B cell (primary cell): Measurements from ENCODE around the gene GPC2. TPM values are rescaled to one million over a fixed set of nuclear protein-coding genes. Genes with fewer than 3 reads are reported as not detected.

ENCODE experiments used
- ATAC-seq: fragments of 200-7000 bp; cut with Tn5 transposase; one replicate; pipeline ENCODE4 v1.10.0; 2021; ENCODE audit warnings: low read depth, mild to moderate bottlenecking, moderate number of reproducible peaks, moderate library complexity
- CTCF ChIA-PET: fragments of 350-600 bp; sonication (Branson Sonifier 250); formaldehyde crosslinking; loops from one replicate; lab custom pipeline; 2021; ENCODE audit warnings: antibody characterized with exemption, inconsistent platforms; lab: Charles Lee
- POLR2A ChIA-PET: fragments of 350-600 bp; sonication (Branson Sonifier 250); formaldehyde crosslinking; loops from one replicate; lab custom pipeline; 2021; ENCODE audit warnings: antibody characterized with exemption; lab: Charles Lee
- DNase-seq: peaks from one replicate; pipeline ENCODE4 v3.0.0; 2013
- H2AFZ ChIP-seq: 2 replicates; pipeline ENCODE4 v1.6.1; 2012; ENCODE audit warnings: mild to moderate bottlenecking, low read depth, low read length; ENCODE audit not compliant: insufficient read depth, poor library complexity, severe bottlenecking
- H3K27ac ChIP-seq, 2 donors: 1 replicate in 1 of 2; 2 replicates in 1 of 2; pipeline ENCODE4 v1.5.1; 2012 to 2013; ENCODE audit warnings: low read length in 2 of 2, mild to moderate bottlenecking in 2 of 2, moderate library complexity in 1 of 2
- H3K27me3 ChIP-seq, 4 experiments: fragments of 200-600 bp in 1 of 4; sonication (generic) in 1 of 4; replicated peaks in 1 of 4; 1 replicate in 2 of 4; 2 replicates in 2 of 4; pipeline versions ENCODE4 v1.6.1 to v1.7.0; 2013 to 2016; ENCODE audit warnings: low read length in 3 of 4, mild to moderate bottlenecking in 2 of 4, mixed read lengths in 1 of 4, moderate library complexity in 1 of 4; ENCODE audit not compliant: insufficient read depth in 4 of 4, control insufficient read depth in 3 of 4; ENCODE audit errors: control extremely low read depth in 1 of 4
- H3K36me3 ChIP-seq, 2 experiments: replicated peaks in 1 of 2; 1 replicate in 1 of 2; 2 replicates in 1 of 2; pipeline versions ENCODE4 v1.6.1 to v1.7.1; 2013; ENCODE audit warnings: low read length in 1 of 2; ENCODE audit not compliant: insufficient read depth in 2 of 2, control insufficient read depth in 1 of 2; ENCODE audit errors: control extremely low read depth in 1 of 2, extremely low read depth in 1 of 2
- H3K4me1 ChIP-seq, 2 donors: fragments of 200-600 bp in 1 of 2; sonication (generic) in 1 of 2; 1 replicate in 1 of 2; 2 replicates in 1 of 2; pipeline versions ENCODE4 v1.5.1 to v1.6.1; 2013 to 2017; ENCODE audit warnings: low read length in 2 of 2; ENCODE audit not compliant: control insufficient read depth in 2 of 2, insufficient read depth in 2 of 2
- H3K4me2 ChIP-seq: replicated peaks from 2 replicates; pipeline ENCODE3; 2012; ENCODE audit warnings: mild to moderate bottlenecking, low read depth, low read length; ENCODE audit not compliant: poor library complexity, severe bottlenecking
- H3K4me3 ChIP-seq, 5 experiments: fragments of 200-600 bp in 1 of 5; sonication (generic) in 1 of 5; 1 replicate in 3 of 5; 2 replicates in 2 of 5; pipeline versions ENCODE4 v1.5.1 to v1.7.0; 2011 to 2016; ENCODE audit warnings: low read length in 4 of 5, mild to moderate bottlenecking in 4 of 5, low read depth in 2 of 5, control low read depth in 1 of 5, moderate library complexity in 1 of 5; ENCODE audit not compliant: insufficient read depth in 1 of 5; ENCODE audit errors: control extremely low read depth in 1 of 5, extremely low read depth in 1 of 5
- H3K79me2 ChIP-seq: fragments of 200-600 bp; sonication (generic); one replicate; pipeline ENCODE4 v1.6.0; 2016; ENCODE audit warnings: low read length; ENCODE audit not compliant: control insufficient read depth, insufficient read depth
- H3K9ac ChIP-seq: fragments of 200-600 bp; sonication (generic); 2 replicates; pipeline ENCODE4 v1.6.1; 2017; ENCODE audit warnings: mild to moderate bottlenecking, low read length, moderate library complexity
- H3K9me3 ChIP-seq, 3 donors: one replicate each; pipeline versions ENCODE4 v1.6.1 to v1.7.1; 2013; ENCODE audit warnings: low read length in 2 of 3; ENCODE audit not compliant: control insufficient read depth in 2 of 3, insufficient read depth in 1 of 3; ENCODE audit errors: control extremely low read depth in 1 of 3
- H4K20me1 ChIP-seq: 2 replicates; pipeline ENCODE4 v1.6.0; 2012; ENCODE audit warnings: mild to moderate bottlenecking, low read length; ENCODE audit not compliant: insufficient read depth, control insufficient read depth, poor library complexity, severe bottlenecking
- H3K27ac Mint-ChIP-seq: one replicate; pipeline ENCODE4 v1.8.0; 2021; ENCODE audit warnings: mixed read lengths
- H3K27me3 Mint-ChIP-seq: one replicate; pipeline ENCODE4 v1.8.0; 2021; ENCODE audit warnings: mixed read lengths
- H3K4me1 Mint-ChIP-seq: one replicate; pipeline ENCODE4 v1.8.0; 2021; ENCODE audit warnings: mixed read lengths
- H3K4me3 Mint-ChIP-seq: one replicate; pipeline ENCODE4 v1.8.0; 2021; ENCODE audit warnings: mixed read lengths
- H3K9me3 Mint-ChIP-seq: one replicate; pipeline ENCODE4 v1.8.0; 2022; ENCODE audit warnings: mixed read lengths; ENCODE audit not compliant: insufficient read depth
- CTCF ChIP-seq: fragments of 200-600 bp; IDR thresholded peaks from one replicate; pipeline ENCODE4 v1.8.0; 2022; ENCODE audit warnings: antibody characterized with exemption, mild to moderate bottlenecking
- EZH2 ChIP-seq: IDR thresholded peaks from 2 replicates; pipeline ENCODE4 v1.6.1; 2012; ENCODE audit warnings: borderline replicate concordance, low read depth, mild to moderate bottlenecking, moderate library complexity, low read length; ENCODE audit not compliant: insufficient read depth, poor library complexity, severe bottlenecking
- WGBS: methylation state at CpG from one replicate; pipeline ENCODE4 v1.1.5; 2013; ENCODE audit warnings: missing lambda C conversion rate; ENCODE audit not compliant: insufficient coverage; 5-methylcytosine and 5-hydroxymethylcytosine counted together
- intact Hi-C: fragments of 100-400 bp; cut with micrococcal nuclease; formaldehyde crosslinking; loops from one replicate; pipeline ENCODE4 v1.10.0; 2022
- polyA plus RNA-seq: library from polyadenylated mRNA; depleted of rRNA; stranded (reverse); fragments of >200 nt; gene quantifications from 2 replicates; pipeline ENCODE4 v1.2.3, GENCODE V29; 2012
- total RNA-seq, 2 donors: library from RNA; stranded (reverse); fragments of 120-200 nt in 1 of 2; gene quantifications; 1 replicate in 1 of 2; 2 replicates in 1 of 2; pipeline versions ENCODE4 v1.2.3 to v1.2.4, GENCODE V29; 2013 to 2022

Gene GPC2
- total and polyA plus RNA-seq, 2 donors (not counting 1 experiment from before 2014, with no cell fraction given): 3.9 to 4.1 TPM

GRCh38 chr7:100190048-100190711 lies 13.0 kb upstream of the GPC2 start:
- CTCF ChIA-PET: interaction anchor here (0.8 to 4.3 kb wide), 18 partner anchors 11 to 217 kb away, joined by 3 to 93 read pairs (median 6); partner anchors contain the start of genes GAL3ST4, PVRIG and TRAPPC14
- Histone ChIP-seq H3K27ac (peak overlapping the region; percentile 81 to 83), H3K4me2 (peak overlapping the region; percentile 57), H3K4me1 (peaks cover 52 to 57% of the 10 kb centered on the region in 2 donors), H4K20me1 (no peaks in the 10 kb centered on the region), H3K27me3 (no peaks in the 10 kb centered on the region), H3K79me2 (no peaks in the 10 kb centered on the region), H3K9me3 (no peaks in the 10 kb centered on the region), H3K4me3 (no peak overlapping the region), H3K36me3 (no peaks in the 10 kb centered on the region), H3K9ac (peak overlapping the region; percentile 6), H2AFZ (peak overlapping the region; percentile 40)
- peak; percentile 50 for ATAC-seq
- no peak for TF ChIP-seq EZH2
- peak; percentile 74 for TF ChIP-seq CTCF
- peak; percentile 74 for DNase-seq
- Mint-ChIP-seq H3K27ac (peak overlapping the region; percentile 93), H3K9me3 (no peaks in the 10 kb centered on the region), H3K27me3 (no peaks in the 10 kb centered on the region), H3K4me3 (peak overlapping the region; percentile 49), H3K4me1 (peaks cover 54% of the 10 kb centered on the region)
- intact Hi-C loops: loop anchor here (1.0 to 5.0 kb wide), 3 partner anchors 27 to 217 kb away; partner anchors contain the start of gene TRAPPC14
- POLR2A ChIA-PET: interaction anchor here (0.6 to 1.3 kb wide), 7 partner anchors 10 to 459 kb away, joined by 3 to 5 read pairs (median 3); no protein-coding TSS in a partner anchor
- no CpG with 5 or more reads among the region's 4 CpGs for WGBS

- Mint-ChIP-seq H3K27ac (peak overlapping the region; percentile 43), H3K4me3 (no peak overlapping the region)
- CTCF ChIA-PET: interaction anchor here (0.6 to 4.3 kb wide), 10 partner anchors 10 to 156 kb away, joined by 3 to 93 read pairs (median 8); partner anchors contain the start of gene PVRIG
Observed at GRCh38 chr7:100189061-100189460, 11.9 kb upstream of the GPC2 start.

More at GRCh38 chr7:100189061-100189460, 11.9 kb upstream of the GPC2 start:
- no peak overlapping the region for H3K27ac ChIP-seq
- Mint-ChIP-seq H3K27me3 (no peaks in the 10 kb centered on the region), H3K4me1 (peaks cover 45% of the 10 kb centered on the region), H3K9me3 (no peaks in the 10 kb centered on the region)
- TF ChIP-seq EZH2 (no peak), CTCF (no peak)
- H2AFZ ChIP-seq: no peak overlapping the region
- WGBS: 85% methylated on average over 2 of the region's 3 CpGs
- intact Hi-C loops: no loop called here
- H3K4me2 ChIP-seq: no peak overlapping the region
- ATAC-seq: no peak
- DNase-seq: no peak
- no peaks in the 10 kb centered on the region for H4K20me1 ChIP-seq
- H3K36me3 ChIP-seq: no peaks in the 10 kb centered on the region
- no peak overlapping the region for H3K9ac ChIP-seq
- no peaks in the 10 kb centered on the region for H3K79me2 ChIP-seq
- no peak overlapping the region for H3K4me3 ChIP-seq
- POLR2A ChIA-PET: interaction anchor here (0.6 to 1.2 kb wide), 3 partner anchors 14 to 30 kb away, joined by 4 to 6 read pairs (median 5); partner anchors contain the start of genes GAL3ST4 and TRAPPC14
- no peaks in the 10 kb centered on the region for H3K27me3 ChIP-seq
- H3K9me3 ChIP-seq: no peaks in the 10 kb centered on the region
- H3K4me1 ChIP-seq: peaks cover 41 to 45% of the 10 kb centered on the region in 2 donors
